HAP-1 (cell line): ENCODE measurements around the gene ALDH2.
A peak's percentile ranks its signal among the peaks of the same experiment; 100 is the strongest.
"Not testable (repeated sequence)": the region's sequence is repeated elsewhere in the genome, so short reads cannot be mapped to it uniquely, and the experiment has no call there.

Experiments
- DNase-seq, 2 experiments: peaks; one replicate each; pipeline ENCODE4 v3.0.0-alpha.2; 2016 to 2020; ENCODE audit warnings: low spot score in 2 of 2
- H3K27me3 ChIP-seq: fragments of 250-450 bp; sonication (Bioruptor Pico); 2 replicates; pipeline ENCODE4 v1.5.1; 2020; ENCODE audit warnings: low read depth, mild to moderate bottlenecking, moderate library complexity
- H3K36me3 ChIP-seq: fragments of 250-450 bp; sonication (Bioruptor Pico); replicated peaks from 2 replicates; pipeline ENCODE4 v1.5.1; 2020; ENCODE audit warnings: mild to moderate bottlenecking
- H3K4me1 ChIP-seq: fragments of 250-450 bp; sonication (Bioruptor Pico); 2 replicates; pipeline ENCODE4 v1.5.1; 2020; ENCODE audit warnings: mild to moderate bottlenecking
- H3K4me3 ChIP-seq: fragments of 250-450 bp; sonication (Bioruptor Pico); 2 replicates; pipeline ENCODE4 v1.5.1; 2020; ENCODE audit warnings: mild to moderate bottlenecking, moderate library complexity
- H3K9me3 ChIP-seq: fragments of 250-450 bp; sonication (Bioruptor Pico); 2 replicates; pipeline ENCODE4 v1.5.1; 2020; ENCODE audit warnings: mild to moderate bottlenecking, moderate library complexity
- in situ Hi-C: fragments of 300-500 bp; cut with MboI; formaldehyde crosslinking; loops from 3 replicates; pipeline ENCODE4 v1.14.3; 2020; ENCODE audit warnings: low sequenced_read_pairs, inconsistent platforms, mixed read lengths

Gene ALDH2

DNA sequence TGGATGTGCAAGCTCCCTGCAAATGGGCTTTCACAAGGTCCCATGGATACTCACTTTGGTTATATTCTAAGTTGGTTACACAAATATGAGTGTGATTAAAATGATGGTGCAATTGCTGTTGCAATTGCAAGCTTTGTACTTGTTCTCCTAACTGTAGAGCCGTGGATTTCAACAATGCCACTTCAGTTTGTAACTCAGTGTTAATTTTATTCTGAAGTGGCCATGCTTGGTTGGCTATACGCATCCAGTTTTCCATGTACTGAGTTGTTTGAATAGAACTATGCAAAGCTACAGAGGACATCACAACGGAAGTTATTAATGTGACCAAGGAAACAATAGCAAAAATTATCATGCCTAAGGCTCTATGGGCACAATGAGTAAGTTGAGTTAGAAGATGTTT is 50.2 kb downstream of the ALDH2 start:
- H3K4me3 ChIP-seq, H3K27me3 ChIP-seq, DNase-seq, H3K9me3 ChIP-seq, H3K36me3 ChIP-seq, in situ Hi-C loops: not testable (repeated sequence)
- peaks cover 23% of the 10 kb centered on the region for H3K4me1 ChIP-seq

DNA sequence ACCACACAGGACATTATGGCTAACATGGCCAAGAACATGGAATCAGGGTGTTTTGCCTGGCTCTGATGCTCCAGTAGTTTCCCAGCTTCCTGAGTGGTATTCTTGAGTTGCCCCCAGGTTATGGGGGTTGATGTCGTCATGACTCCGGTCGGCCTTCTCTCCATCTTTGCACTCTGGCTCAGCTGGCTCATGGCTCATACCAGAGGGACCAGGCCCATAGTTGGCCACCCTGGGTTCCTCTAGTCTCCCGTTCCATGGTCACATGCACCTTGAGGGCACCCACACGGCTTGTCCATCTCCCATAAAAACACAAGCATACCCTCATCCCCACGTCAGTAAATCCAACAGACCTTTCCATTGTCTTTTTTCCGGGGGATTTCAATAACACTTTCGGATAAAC is 51.6 kb downstream of the ALDH2 start:
- Histone ChIP-seq H3K36me3 (no peaks in the 10 kb centered on the region), H3K27me3 (no peaks in the 10 kb centered on the region), H3K9me3 (no peaks in the 10 kb centered on the region), H3K4me1 (peaks cover 23% of the 10 kb centered on the region), H3K4me3 (no peak overlapping the region)
- no peak for DNase-seq
- in situ Hi-C loops: no loop called here

DNA sequence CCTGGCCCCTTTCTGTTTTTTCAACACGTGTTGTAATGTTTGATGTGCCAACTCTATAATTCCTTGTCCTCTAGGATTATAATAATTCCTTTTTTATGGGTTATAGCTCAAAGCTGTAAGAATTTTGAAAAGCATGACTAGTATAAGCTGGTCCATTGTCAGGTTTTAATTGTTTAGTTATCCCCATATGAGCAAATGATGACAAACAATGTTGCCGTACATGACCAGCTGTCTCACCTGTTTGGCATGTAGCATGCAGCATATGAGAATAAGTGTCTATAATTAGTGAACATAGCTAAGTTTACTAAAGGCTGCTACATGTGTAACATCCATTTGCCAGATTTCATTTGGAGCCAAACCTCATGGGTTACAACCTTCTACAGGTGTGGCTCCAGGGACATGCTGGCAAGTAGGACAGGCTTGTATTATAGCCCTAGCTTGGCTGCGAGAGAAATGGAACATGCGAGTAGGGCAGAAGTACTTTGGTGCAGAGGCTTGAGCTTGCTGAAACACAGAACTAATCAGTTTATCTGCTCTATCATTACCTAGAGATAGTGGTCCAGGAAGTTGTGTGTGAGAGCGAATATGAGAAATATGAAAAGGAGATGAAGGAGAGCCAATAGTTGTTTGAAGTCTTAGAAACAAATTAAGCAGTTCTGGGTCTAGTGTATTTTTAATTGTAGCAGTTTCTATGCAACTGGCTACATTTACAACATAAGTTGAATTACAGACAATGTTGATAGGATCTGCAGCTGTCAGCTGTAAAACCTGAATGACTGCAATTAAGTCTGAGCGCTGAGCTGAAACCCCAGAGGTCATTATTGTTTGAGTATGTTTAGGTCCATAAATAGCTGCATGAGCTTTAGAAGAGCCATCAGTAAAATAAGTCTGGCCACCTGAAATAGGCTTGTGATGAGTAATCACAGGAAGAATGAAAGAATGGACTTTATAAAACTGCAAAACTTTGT is 52.7 kb downstream of the ALDH2 start:
- H3K4me3 ChIP-seq: no peak overlapping the region
- in situ Hi-C loops: no loop called here
- H3K27me3 ChIP-seq: no peaks in the 10 kb centered on the region
- H3K9me3 ChIP-seq: no peaks in the 10 kb centered on the region
- peak; percentile 43 to 70 for DNase-seq
- H3K36me3 ChIP-seq: no peaks in the 10 kb centered on the region
- peaks cover 22% of the 10 kb centered on the region for H3K4me1 ChIP-seq

DNA sequence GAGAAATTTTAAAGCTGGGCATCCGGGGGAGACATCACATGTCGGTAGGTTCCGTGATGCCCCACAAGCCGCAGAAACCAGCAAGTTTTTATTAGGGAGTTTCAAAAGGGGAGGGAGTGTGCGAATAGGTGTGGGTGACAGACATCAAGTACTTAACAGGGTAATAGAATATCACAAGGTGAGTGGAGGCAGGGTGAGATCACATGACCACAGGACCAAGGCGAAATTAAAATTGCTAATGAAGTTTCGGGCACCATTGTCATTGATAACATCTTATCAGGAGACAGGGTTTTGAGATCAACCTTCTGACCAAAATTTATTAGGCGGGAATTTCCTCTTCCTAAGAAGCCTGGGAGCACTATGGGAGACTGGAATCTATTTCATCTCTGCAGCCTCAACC is 54.1 kb downstream of the ALDH2 start:
- in situ Hi-C loops, H3K27me3 ChIP-seq: not testable (repeated sequence)

DNA sequence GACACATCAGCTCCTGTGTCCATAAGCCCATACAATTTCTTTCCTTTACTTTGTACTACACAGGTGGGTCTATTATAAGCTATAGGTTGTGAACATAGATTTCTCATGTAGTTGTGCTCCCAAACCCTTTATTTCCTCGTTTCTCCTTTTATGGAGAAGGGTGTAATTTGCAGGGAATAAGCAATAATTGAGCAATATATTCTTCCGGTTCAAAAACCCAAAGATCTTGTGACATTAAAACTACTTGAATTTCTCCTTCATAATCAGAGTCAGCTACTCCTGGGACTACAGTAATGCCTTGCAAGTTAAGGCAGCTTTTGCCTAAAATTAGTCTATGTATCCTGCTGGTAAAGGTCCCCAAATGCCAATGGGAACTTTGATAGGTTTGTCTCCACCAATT is 56.2 kb downstream of the ALDH2 start:
- Histone ChIP-seq H3K4me1 (peaks cover 18% of the 10 kb centered on the region), H3K4me3 (no peak overlapping the region), H3K27me3 (no peaks in the 10 kb centered on the region), H3K9me3 (no peaks in the 10 kb centered on the region), H3K36me3 (no peaks in the 10 kb centered on the region)
- DNase-seq: no peak
- in situ Hi-C loops: no loop called here

More for the DNA sequence above, 54.1 kb downstream of the ALDH2 start:
- not testable (repeated sequence) for H3K36me3 ChIP-seq, H3K4me3 ChIP-seq, DNase-seq, H3K9me3 ChIP-seq
- peaks cover 21% of the 10 kb centered on the region for H3K4me1 ChIP-seq

DNA sequence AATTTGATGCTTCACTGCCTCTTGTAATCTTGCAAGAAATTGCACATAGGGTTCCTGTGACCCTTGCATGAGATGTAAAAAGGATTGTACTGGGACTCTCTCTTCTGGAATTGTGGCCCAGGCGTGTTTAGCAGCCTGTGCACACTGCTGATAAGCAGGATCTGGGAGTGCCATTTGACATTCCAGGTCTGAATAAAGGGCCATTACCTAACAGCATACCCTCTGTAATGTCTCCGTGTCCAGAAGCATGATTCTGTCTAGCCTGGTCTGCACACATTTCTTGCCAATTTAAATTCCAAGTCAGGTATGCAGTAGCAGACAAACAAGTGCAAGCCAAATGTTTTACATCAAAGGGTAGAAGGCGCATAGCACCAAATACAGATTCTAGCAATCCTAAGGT is 57.2 kb downstream of the ALDH2 start:
- Histone ChIP-seq H3K4me1 (peaks cover 18% of the 10 kb centered on the region), H3K4me3 (no peak overlapping the region), H3K27me3 (no peaks in the 10 kb centered on the region), H3K9me3 (no peaks in the 10 kb centered on the region), H3K36me3 (no peaks in the 10 kb centered on the region)
- DNase-seq: no peak
- in situ Hi-C loops: no loop called here

DNA sequence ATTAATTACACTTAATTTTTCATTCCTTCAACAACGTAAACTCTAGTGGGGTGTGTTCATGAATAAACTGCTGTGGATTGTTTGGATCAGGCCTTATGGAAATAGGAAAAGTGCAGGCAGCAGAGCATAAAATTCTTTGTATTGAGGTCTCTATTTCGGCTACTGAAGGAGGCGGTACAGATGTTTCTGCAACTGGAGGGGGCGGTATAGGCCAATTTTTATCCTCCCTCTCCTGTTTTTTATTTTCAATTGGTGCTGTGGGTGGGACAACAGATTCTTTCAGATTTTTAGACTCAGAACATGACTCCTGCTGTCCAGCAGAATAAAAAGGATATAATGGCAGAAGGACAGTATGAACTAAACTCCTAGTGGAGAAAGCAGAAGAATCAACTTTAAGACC is 57.6 kb downstream of the ALDH2 start:
- H3K9me3 ChIP-seq, H3K27me3 ChIP-seq, in situ Hi-C loops, H3K4me3 ChIP-seq, H3K36me3 ChIP-seq: not testable (repeated sequence)
- peak; percentile 24 for DNase-seq
- H3K4me1 ChIP-seq: peaks cover 16% of the 10 kb centered on the region

DNA sequence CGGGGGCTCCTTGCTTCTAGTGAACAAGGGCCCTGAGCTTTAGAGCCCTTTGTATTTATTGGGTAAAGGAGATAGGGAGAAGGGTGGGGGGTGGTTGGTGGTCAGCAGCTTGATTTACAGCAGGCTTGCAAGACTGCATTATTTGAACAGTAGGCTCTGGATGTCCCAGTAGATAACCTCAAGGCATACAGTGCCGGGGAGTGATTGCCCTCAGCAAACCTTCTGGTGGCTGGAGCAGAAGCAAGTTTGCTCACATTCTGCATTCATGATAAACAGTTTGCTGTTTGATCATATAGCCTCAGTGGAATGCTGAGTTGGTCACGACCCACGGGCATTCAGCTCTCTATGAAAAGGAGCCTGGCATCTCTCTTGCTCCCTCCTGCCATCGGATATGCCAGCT is 58.8 kb downstream of the ALDH2 start:
- H3K27me3 ChIP-seq: no peaks in the 10 kb centered on the region
- in situ Hi-C loops: no loop called here
- peaks cover 6% of the 10 kb centered on the region for H3K4me1 ChIP-seq
- peaks cover 2% of the 10 kb centered on the region; the same call in 1 of the 2 replicates for H3K9me3 ChIP-seq
- no peak overlapping the region for H3K4me3 ChIP-seq
- H3K36me3 ChIP-seq: no peaks in the 10 kb centered on the region
- DNase-seq: no peak

DNA sequence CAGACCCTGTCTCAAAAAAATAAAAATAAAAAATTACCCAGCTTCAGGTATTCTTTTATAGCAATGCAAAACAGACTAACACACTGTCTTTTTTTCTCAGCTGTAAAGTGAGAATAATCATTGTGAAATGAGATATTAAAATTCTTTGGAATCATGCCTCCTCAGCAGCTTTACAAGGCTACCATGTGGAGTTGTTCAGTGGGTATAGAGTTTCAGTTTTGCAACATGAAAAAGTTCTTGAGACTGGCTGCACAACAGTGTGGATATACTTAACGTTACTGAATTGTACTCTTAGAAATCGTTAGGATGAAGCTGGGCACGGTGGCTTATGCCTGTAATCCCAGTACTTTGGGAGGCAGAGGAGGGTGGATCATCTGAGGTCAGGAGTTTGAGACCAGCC is 59.6 kb downstream of the ALDH2 start:
- peaks cover 5% of the 10 kb centered on the region; the same call in 1 of the 2 replicates for H3K4me1 ChIP-seq
- in situ Hi-C loops: no loop called here
- no peaks in the 10 kb centered on the region for H3K36me3 ChIP-seq
- H3K9me3 ChIP-seq: peaks cover 2% of the 10 kb centered on the region; the same call in 1 of the 2 replicates
- no peak for DNase-seq
- no peak overlapping the region for H3K4me3 ChIP-seq
- no peaks in the 10 kb centered on the region for H3K27me3 ChIP-seq

DNA sequence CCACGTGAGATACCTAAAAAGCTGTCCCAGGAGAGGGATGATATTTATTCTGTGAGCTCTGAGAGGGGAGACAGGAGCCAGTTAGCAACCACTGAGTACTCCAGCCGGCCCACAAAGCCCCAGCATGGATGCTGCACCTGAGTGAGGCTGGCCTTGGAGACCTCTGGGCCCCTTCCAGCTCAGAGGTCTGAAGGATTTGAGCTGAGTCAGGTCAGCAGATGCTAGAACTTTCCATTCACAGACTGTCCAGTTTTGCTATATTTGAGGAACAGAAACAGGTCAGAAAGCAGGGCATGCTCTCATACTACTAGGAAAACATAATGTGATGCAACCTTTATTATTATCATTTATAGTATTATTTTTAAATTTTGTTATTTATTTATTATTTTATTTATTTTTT is 60.3 kb downstream of the ALDH2 start:
- Histone ChIP-seq H3K36me3 (no peaks in the 10 kb centered on the region), H3K4me3 (no peak overlapping the region), H3K4me1 (no peaks in the 10 kb centered on the region), H3K27me3 (no peaks in the 10 kb centered on the region), H3K9me3 (peaks cover 2% of the 10 kb centered on the region; the same call in 1 of the 2 replicates)
- DNase-seq: no peak
- in situ Hi-C loops: no loop called here

DNA sequence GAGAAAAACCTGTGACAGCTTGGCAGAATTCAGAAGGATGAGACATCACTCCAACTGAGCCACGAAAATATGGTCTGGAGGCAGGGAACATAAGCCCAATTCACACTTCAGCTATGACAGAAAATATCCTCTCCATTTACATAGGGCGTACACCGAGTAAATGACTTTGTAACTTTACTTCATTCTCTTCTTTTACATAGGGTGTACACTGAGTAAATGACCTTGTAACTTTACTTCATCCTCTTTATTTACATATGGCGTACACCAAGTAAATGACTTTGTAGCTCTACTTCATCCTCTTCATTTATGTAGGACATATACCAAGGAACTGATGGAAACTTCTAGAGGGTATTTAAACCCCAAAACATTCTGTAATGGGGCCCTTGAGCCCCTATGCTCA is 61.2 kb downstream of the ALDH2 start:
- Histone ChIP-seq H3K9me3 (peaks cover 2% of the 10 kb centered on the region; the same call in 1 of the 2 replicates), H3K4me3 (no peak overlapping the region), H3K4me1 (no peaks in the 10 kb centered on the region), H3K36me3 (no peaks in the 10 kb centered on the region), H3K27me3 (no peaks in the 10 kb centered on the region; the same call in 1 of the 2 replicates)
- DNase-seq: no peak
- in situ Hi-C loops: no loop called here

DNA sequence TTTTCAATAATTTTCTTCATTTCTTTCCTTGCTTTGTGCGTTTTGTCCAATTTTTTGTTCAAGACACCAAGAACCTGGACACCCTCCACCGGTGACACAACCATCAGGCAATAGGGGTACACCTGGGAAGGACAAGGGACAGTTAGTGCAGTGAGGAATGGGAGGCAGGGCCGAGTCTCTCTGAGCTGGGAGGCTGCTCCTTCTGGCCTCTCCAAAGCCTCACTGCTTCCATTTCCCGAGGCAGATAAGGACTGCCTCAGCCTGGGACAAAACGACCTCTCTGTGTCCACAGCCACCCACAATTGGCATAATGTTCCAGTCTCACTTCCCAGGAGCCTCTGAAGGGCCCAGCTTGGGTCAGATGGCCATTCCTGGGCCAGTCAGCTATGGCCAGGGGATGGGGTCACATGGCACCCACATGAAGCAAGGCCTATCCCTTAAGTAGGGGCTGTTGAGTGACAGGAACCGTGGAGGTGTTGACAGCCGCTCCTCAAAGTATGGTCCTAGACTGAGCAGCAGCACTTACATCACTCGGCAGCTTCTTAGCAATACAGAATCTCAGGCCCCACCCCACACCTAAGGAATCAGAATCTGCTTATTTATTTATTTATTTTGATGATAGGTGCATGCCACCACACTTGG is 61.7 kb downstream of the ALDH2 start:
- H3K27me3 ChIP-seq: no peaks in the 10 kb centered on the region; the same call in 1 of the 2 replicates
- H3K4me3 ChIP-seq: no peak overlapping the region
- H3K36me3 ChIP-seq: no peaks in the 10 kb centered on the region
- peaks cover 2% of the 10 kb centered on the region; the same call in 1 of the 2 replicates for H3K9me3 ChIP-seq
- in situ Hi-C loops: no loop called here
- no peak for DNase-seq
- no peaks in the 10 kb centered on the region for H3K4me1 ChIP-seq

DNA sequence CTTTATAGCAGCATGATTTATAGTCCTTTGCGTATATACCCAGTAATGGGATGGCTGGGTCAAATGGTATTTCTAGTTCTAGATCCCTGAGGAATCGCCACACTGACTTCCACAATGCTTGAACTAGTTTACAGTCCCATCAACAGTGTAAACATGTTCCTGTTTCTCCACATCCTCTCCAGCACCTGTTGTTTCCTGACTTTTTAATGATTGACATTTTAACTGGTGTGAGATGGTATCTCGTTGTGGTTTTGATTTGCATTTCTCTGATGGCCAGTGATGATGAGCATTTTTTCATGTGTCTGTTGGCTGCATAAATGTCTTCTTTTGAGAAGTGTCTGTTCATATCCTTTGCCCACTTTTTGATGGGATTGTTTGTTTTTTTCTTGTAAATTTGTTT is 62.9 kb downstream of the ALDH2 start:
- H3K4me1 ChIP-seq, H3K36me3 ChIP-seq, H3K9me3 ChIP-seq, H3K27me3 ChIP-seq, H3K4me3 ChIP-seq, in situ Hi-C loops, DNase-seq: not testable (repeated sequence)

DNA sequence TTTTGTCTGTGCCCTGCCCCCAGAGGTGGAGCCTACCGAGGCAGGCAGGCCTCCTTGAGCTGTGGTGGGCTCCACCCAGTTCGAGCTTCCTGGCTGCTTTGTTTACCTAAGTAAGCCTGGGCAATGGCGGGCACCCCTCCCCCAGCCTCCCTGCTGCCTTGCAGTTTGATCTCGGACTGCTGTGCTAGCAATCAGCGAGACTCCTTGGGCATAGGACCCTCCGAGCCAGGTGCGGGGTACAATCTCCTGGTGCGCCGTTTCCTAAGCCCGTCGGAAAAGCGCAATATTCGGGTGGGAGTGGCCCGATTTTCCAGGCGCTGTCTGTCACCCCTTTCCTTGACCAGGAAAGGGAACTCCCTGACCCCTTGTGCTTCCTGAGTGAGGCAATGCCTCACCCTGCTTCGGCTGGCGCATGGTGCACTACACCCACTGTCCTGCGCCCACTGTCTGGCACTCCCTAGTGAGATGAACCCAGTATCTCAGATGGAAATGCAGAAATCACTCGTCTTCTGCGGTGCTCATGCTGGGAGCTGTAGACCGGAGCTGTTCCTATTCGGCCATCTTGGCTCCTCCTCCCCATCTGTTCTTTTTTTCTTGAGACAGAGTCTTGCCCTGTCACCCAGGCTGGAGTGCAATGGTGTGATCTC is 68.1 kb downstream of the ALDH2 start:
- peak overlapping the region; percentile 29 for H3K4me3 ChIP-seq
- in situ Hi-C loops, H3K36me3 ChIP-seq, H3K27me3 ChIP-seq, H3K9me3 ChIP-seq, H3K4me1 ChIP-seq: not testable (repeated sequence)
- DNase-seq: peak in 1 of 2 experiments; percentile 79
